Bronchial epithelial cell (primary cell): ENCODE results near the gene STAG1. TPM values are rescaled to one million over a fixed set of nuclear protein-coding genes. Genes with fewer than 3 reads are reported as not detected.

ENCODE experiments used
- DNase-seq: peaks from one replicate; pipeline ENCODE4 v3.0.0-alpha.2; 2010; ENCODE audit warnings: low read depth
- FAIRE-seq: peaks from 2 replicates; lab custom pipeline; 2011; peaks lifted over from hg19 to GRCh38; lab: Jason Lieb, UNC
- H3K27me3 ChIP-seq: 2 replicates; pipeline ENCODE4 v1.5.1; 2011; ENCODE audit warnings: low read length; ENCODE audit not compliant: control insufficient read depth, insufficient read depth
- H3K36me3 ChIP-seq: 2 replicates; pipeline ENCODE4 v1.5.1; 2011; ENCODE audit warnings: low read length; ENCODE audit not compliant: control insufficient read depth, insufficient read depth
- H3K4me3 ChIP-seq: 2 replicates; pipeline ENCODE4 v1.5.1; 2011; ENCODE audit warnings: mild to moderate bottlenecking, low read depth, low read length, control low read depth
- CTCF ChIP-seq: IDR thresholded peaks from 2 replicates; pipeline ENCODE4 v1.5.1; 2011; ENCODE audit warnings: mild to moderate bottlenecking, moderate library complexity, low read length, control low read depth, inconsistent platforms; ENCODE audit not compliant: insufficient read depth, severe bottlenecking
- total RNA-seq: library from RNA; depleted of rRNA; stranded (reverse); fragments of >200 nt; gene quantifications from 2 replicates; pipeline ENCODE4 v1.2.1, GENCODE V29; 2014

STAG1 gene
- total RNA-seq, 1 donor from 2014 or later, result 26.3 TPM

- Histone ChIP-seq H3K36me3 (no peaks in the 10 kb centered on the region), H3K27me3 (no peaks in the 10 kb centered on the region), H3K4me3 (no peak overlapping the region)
- no peak for TF ChIP-seq CTCF
- FAIRE-seq (no peak), DNase-seq (no peak)
Observed at GRCh38 chr3:136755192-136755591, 3.0 kb upstream of the STAG1 start.

GRCh38 chr3:136753326-136753939 is 1.3 kb upstream of the STAG1 start:
- no peak for TF ChIP-seq CTCF
- no peak for DNase-seq
- Histone ChIP-seq H3K36me3 (no peaks in the 10 kb centered on the region), H3K27me3 (no peaks in the 10 kb centered on the region), H3K4me3 (peak overlapping the region; percentile 74)
- no peak for FAIRE-seq

GRCh38 chr3:136752422-136753325 is 496 bp upstream of the STAG1 start:
- H3K36me3 ChIP-seq, result no peaks in the 10 kb centered on the region
- H3K4me3 ChIP-seq, result peak overlapping the region; percentile 74
- TF ChIP-seq CTCF, result no peak
- no peaks in the 10 kb centered on the region for H3K27me3 ChIP-seq
- DNase-seq, result peak; percentile 94
- no peak for FAIRE-seq

- peak; percentile 22 for DNase-seq
- Histone ChIP-seq H3K36me3 (no peaks in the 10 kb centered on the region), H3K27me3 (no peaks in the 10 kb centered on the region), H3K4me3 (peak overlapping the region; percentile 74)
- no peak for TF ChIP-seq CTCF
- no peak for FAIRE-seq
Observed at GRCh38 chr3:136751316-136752171, 634 bp downstream of the STAG1 start.

- Histone ChIP-seq H3K27me3 (no peaks in the 10 kb centered on the region), H3K4me3 (peak overlapping the region; percentile 74), H3K36me3 (no peaks in the 10 kb centered on the region)
- DNase-seq, result peak; percentile 25
- TF ChIP-seq CTCF, result no peak
- no peak for FAIRE-seq
Observed at GRCh38 chr3:136750897-136751315, 1.3 kb downstream of the STAG1 start.
